OCI-LY7 (cell line): ENCODE measurements around the gene NOP56. TPM values are rescaled to one million over a fixed set of nuclear protein-coding genes. Genes with fewer than 3 reads are reported as not detected.
A peak's percentile ranks its signal among the peaks of the same experiment; 100 is the strongest.

Experiments used
- BruUV-seq: library from RNA; stranded (reverse); fragments of 400-500 nt; replicated peaks from 2 replicates; lab custom pipeline; 2021; lab: Mats Ljungman, UMichigan
- CTCF ChIA-PET: fragments of 300-600 bp; sonication (Branson Sonifier 250); formaldehyde crosslinking; loops from one replicate; lab custom pipeline; 2022; ENCODE audit warnings: antibody characterized with exemption; ENCODE audit not compliant: unreplicated experiment; lab: Charles Lee
- POLR2A ChIA-PET: fragments of 300-600 bp; sonication (Branson Sonifier 250); formaldehyde crosslinking; loops from one replicate; lab custom pipeline; 2022; ENCODE audit warnings: antibody characterized with exemption; lab: Charles Lee
- DNase-seq: peaks from one replicate; pipeline ENCODE4 v3.0.0-alpha.2; 2015; ENCODE audit warnings: low spot score
- H2AFZ ChIP-seq: fragments of 200-600 bp; sonication (generic), shearing (Covaris generic); 2 replicates; pipeline ENCODE4 v1.6.1; 2014; ENCODE audit warnings: mild to moderate bottlenecking, antibody characterized with exemption, low read length, moderate library complexity
- H3K27ac ChIP-seq: fragments of 200-600 bp; sonication (generic); 2 replicates; pipeline ENCODE4 v1.5.1; 2014; ENCODE audit warnings: mixed run types, low read depth, mild to moderate bottlenecking, moderate library complexity, low read length, inconsistent platforms; ENCODE audit not compliant: poor library complexity, severe bottlenecking
- H3K36me3 ChIP-seq: fragments of 200-600 bp; sonication (generic); 2 replicates; pipeline ENCODE4 v1.6.1; 2014; ENCODE audit warnings: mild to moderate bottlenecking, antibody characterized with exemption, low read length, moderate library complexity, mixed read lengths; ENCODE audit not compliant: insufficient read depth
- H3K4me1 ChIP-seq: fragments of 200-600 bp; sonication (generic); 2 replicates; pipeline ENCODE4 v1.5.1; 2014; ENCODE audit warnings: mild to moderate bottlenecking, low read length; ENCODE audit not compliant: insufficient read depth, poor library complexity, severe bottlenecking
- H3K4me2 ChIP-seq: fragments of 200-600 bp; sonication (generic); 2 replicates; pipeline ENCODE4 v1.6.1; 2014; ENCODE audit warnings: mild to moderate bottlenecking, low read length
- H3K4me3 ChIP-seq: fragments of 200-600 bp; sonication (generic); 2 replicates; pipeline ENCODE4 v1.5.1; 2014; ENCODE audit warnings: mild to moderate bottlenecking, low read depth, low read length; ENCODE audit not compliant: poor library complexity, severe bottlenecking
- H3K79me2 ChIP-seq: fragments of 200-600 bp; sonication (generic); 2 replicates; pipeline ENCODE4 v1.6.1; 2016; ENCODE audit warnings: low read depth, mild to moderate bottlenecking, low read length, moderate library complexity, mixed read lengths; ENCODE audit not compliant: insufficient read depth
- H3K9me2 ChIP-seq: fragments of 200-600 bp; sonication (generic); 2 replicates; pipeline ENCODE4 v1.6.1; 2016; ENCODE audit warnings: mild to moderate bottlenecking, low read length, mixed read lengths; ENCODE audit not compliant: insufficient read depth
- H3K9me3 ChIP-seq: fragments of 200-600 bp; sonication (generic); 2 replicates; pipeline ENCODE4 v1.6.1; 2014; ENCODE audit warnings: mild to moderate bottlenecking, mixed run types, low read length, mixed read lengths
- H4K20me1 ChIP-seq: fragments of 200-600 bp; sonication (generic); 2 replicates; pipeline ENCODE4 v1.6.1; 2014; ENCODE audit warnings: mild to moderate bottlenecking, antibody characterized with exemption, low read length, moderate library complexity, mixed read lengths; ENCODE audit not compliant: insufficient read depth
- CTCF ChIP-seq: fragments of 200-600 bp; sonication (generic); conservative IDR thresholded peaks from 2 replicates; pipeline ENCODE4 v1.5.1; 2014; ENCODE audit warnings: mild to moderate bottlenecking, antibody characterized with exemption, low read length, moderate library complexity, mixed read lengths
- EZH2phosphoT487 ChIP-seq: fragments of 200-600 bp; sonication (generic); IDR thresholded peaks from 2 replicates; pipeline ENCODE4 v1.6.1; 2018; ENCODE audit warnings: low read depth, borderline replicate concordance, mild to moderate bottlenecking, mixed run types, antibody characterized with exemption, low read length, moderate library complexity, mixed read lengths
- intact Hi-C: fragments of 100-400 bp; cut with micrococcal nuclease; formaldehyde crosslinking; loops from one replicate; pipeline ENCODE4 v1.10.0; 2022; ENCODE audit not compliant: unreplicated experiment
- total RNA-seq, 2 experiments: library from RNA; depleted of rRNA in 1 of 2; stranded (reverse); fragments of >200 nt in 1 of 2; shearing (Covaris generic) in 1 of 2; gene quantifications; 2 replicates each; pipeline ENCODE4 v1.2.3, GENCODE V29; 2014 to 2022

NOP56 gene
- total RNA-seq, 2 experiments from 2014 or later: 544 to 580 TPM

GRCh38 chr20:2688041-2688591, 35.7 kb downstream of the NOP56 start:
- DNase-seq: peak; percentile 49
- Histone ChIP-seq H3K27ac (no peak overlapping the region), H2AFZ (no peak overlapping the region; the same call in 1 of the 2 replicates), H3K36me3 (no peaks in the 10 kb centered on the region), H3K9me2 (no peaks in the 10 kb centered on the region), H3K4me3 (no peak overlapping the region), H3K79me2 (no peaks in the 10 kb centered on the region), H3K4me2 (no peak overlapping the region; the same call in 1 of the 2 replicates), H3K9me3 (no peaks in the 10 kb centered on the region), H4K20me1 (no peaks in the 10 kb centered on the region), H3K4me1 (no peaks in the 10 kb centered on the region)
- ChIA-PET CTCF (interaction anchor here (0.6 kb wide), 1 partner anchor 310 kb away, joined by 7 read pairs; no protein-coding TSS in a partner anchor), POLR2A (interaction anchor here (0.7 to 1.1 kb wide), 2 partner anchors 24 to 44 kb away, joined by 3 read pairs; partner anchors contain the start of gene IDH3B)
- intact Hi-C loops: loop anchor here (1.0 kb wide), 1 partner anchor 55 kb away; no protein-coding TSS in a partner anchor
- no TSS peak for BruUV-seq
- TF ChIP-seq CTCF: peak; percentile 84
- TF ChIP-seq EZH2phosphoT487: no peak

GRCh38 chr20:2690213-2690612, 37.8 kb downstream of the NOP56 start:
- ChIA-PET CTCF (no interaction called here), POLR2A (no interaction called here)
- BruUV-seq: no TSS peak

More at GRCh38 chr20:2690213-2690612, 37.8 kb downstream of the NOP56 start:
- Histone ChIP-seq H3K4me2 (no peak overlapping the region), H3K9me3 (no peaks in the 10 kb centered on the region), H2AFZ (no peak overlapping the region), H3K4me3 (no peak overlapping the region), H4K20me1 (no peaks in the 10 kb centered on the region), H3K79me2 (no peaks in the 10 kb centered on the region), H3K4me1 (no peaks in the 10 kb centered on the region), H3K36me3 (no peaks in the 10 kb centered on the region), H3K27ac (no peak overlapping the region), H3K9me2 (no peaks in the 10 kb centered on the region)
- no peak for DNase-seq
- intact Hi-C loops: no loop called here
- TF ChIP-seq EZH2phosphoT487: no peak
- TF ChIP-seq CTCF: no peak
